WTC11 (cell line): Measurements from ENCODE around the gene PRODH. TPM values are rescaled to one million over a fixed set of nuclear protein-coding genes. Genes with fewer than 3 reads are reported as not detected.
A peak's percentile ranks its signal among the peaks of the same experiment; 100 is the strongest.
"Not testable (repeated sequence)": the region's sequence is repeated elsewhere in the genome, so short reads cannot be mapped to it uniquely, and the experiment has no call there.

Source experiments
- ATAC-seq: fragments of 200-7000 bp; cut with Tn5 transposase; 2 replicates; pipeline ENCODE4 v1.10.0; 2021; ENCODE audit warnings: mild to moderate bottlenecking, moderate library complexity
- CTCF ChIA-PET: fragments of 300-600 bp; sonication (Branson Sonifier 250); formaldehyde crosslinking; loops from one replicate; lab custom pipeline; 2021; ENCODE audit warnings: antibody characterized with exemption; lab: Charles Lee
- POLR2A ChIA-PET: fragments of 350-600 bp; sonication (Branson Sonifier 250); formaldehyde crosslinking; loops from one replicate; lab custom pipeline; 2021; ENCODE audit warnings: antibody characterized with exemption; lab: Charles Lee
- DNase-seq: peaks from one replicate; pipeline ENCODE4 v3.0.0; 2021; ENCODE audit warnings: low spot score
- H3K27ac Mint-ChIP-seq: 2 replicates; pipeline ENCODE4 v1.8.0; 2021; ENCODE audit warnings: mixed read lengths
- H3K27me3 Mint-ChIP-seq: 2 replicates; pipeline ENCODE4 v1.8.0; 2021; ENCODE audit warnings: low read depth, mild to moderate bottlenecking, moderate library complexity, mixed read lengths
- H3K36me3 Mint-ChIP-seq: 2 replicates; pipeline ENCODE4 v1.8.0; 2021; ENCODE audit warnings: mixed read lengths
- H3K4me1 Mint-ChIP-seq: 2 replicates; pipeline ENCODE4 v1.8.0; 2022; ENCODE audit warnings: mixed read lengths
- H3K4me3 Mint-ChIP-seq: 2 replicates; pipeline ENCODE4 v1.8.0; 2021; ENCODE audit warnings: mild to moderate bottlenecking, moderate library complexity, mixed read lengths
- H3K9me3 Mint-ChIP-seq: 2 replicates; pipeline ENCODE4 v1.8.0; 2021; ENCODE audit warnings: mixed read lengths
- CDX4 ChIP-seq: fragments of 250-450 bp; sonication (Bioruptor Pico); IDR thresholded peaks from 2 replicates; pipeline ENCODE4 v1.9.0; 2021; ENCODE audit warnings: moderate library complexity, mild to moderate bottlenecking, inconsistent platforms, borderline replicate concordance
- CREM ChIP-seq: sonication (generic); formaldehyde crosslinking; IDR thresholded peaks from 2 replicates; pipeline ENCODE4 v1.8.1; 2022; ENCODE audit warnings: mild to moderate bottlenecking, missing genetic modification reagents, moderate library complexity
- E2F1 ChIP-seq: sonication (generic); formaldehyde crosslinking; IDR thresholded peaks from 2 replicates; pipeline ENCODE4 v1.8.0; 2022; ENCODE audit warnings: mild to moderate bottlenecking, missing genetic modification reagents
- ETV6 ChIP-seq: sonication (generic); formaldehyde crosslinking; IDR thresholded peaks from 2 replicates; pipeline ENCODE4 v1.8.1; 2022; ENCODE audit warnings: mild to moderate bottlenecking, missing genetic modification reagents
- FOXP1 ChIP-seq: sonication (generic); formaldehyde crosslinking; IDR thresholded peaks from 2 replicates; pipeline ENCODE4 v1.8.0; 2022; ENCODE audit warnings: missing genetic modification reagents, mild to moderate bottlenecking, moderate library complexity, borderline replicate concordance
- GTF2I ChIP-seq: fragments of 250-450 bp; sonication (Bioruptor Pico); conservative IDR thresholded peaks from 2 replicates; pipeline ENCODE4 v1.4.0; 2021; ENCODE audit warnings: mild to moderate bottlenecking
- KAT7 ChIP-seq: sonication (generic); formaldehyde crosslinking; IDR thresholded peaks from 2 replicates; pipeline ENCODE4 v1.8.1; 2023; ENCODE audit warnings: missing genetic modification reagents, mild to moderate bottlenecking, borderline replicate concordance
- NFATC4 ChIP-seq: fragments of 250-450 bp; sonication (Bioruptor Pico); IDR thresholded peaks from 2 replicates; pipeline ENCODE4 v1.9.0; 2021; ENCODE audit warnings: mild to moderate bottlenecking
- NFYB ChIP-seq: sonication (generic); formaldehyde crosslinking; conservative IDR thresholded peaks from 2 replicates; pipeline ENCODE4 v1.8.0; 2022; ENCODE audit warnings: low read depth, missing genetic modification reagents
- NR2C2 ChIP-seq: sonication (generic); formaldehyde crosslinking; IDR thresholded peaks from 2 replicates; pipeline ENCODE4 v1.8.0; 2022; ENCODE audit warnings: mild to moderate bottlenecking, missing genetic modification reagents
- SP1 ChIP-seq: sonication (generic); formaldehyde crosslinking; conservative IDR thresholded peaks from 2 replicates; pipeline ENCODE4 v1.8.1; 2022; ENCODE audit warnings: missing genetic modification reagents
- TCF7 ChIP-seq: sonication (generic); formaldehyde crosslinking; IDR thresholded peaks from 2 replicates; pipeline ENCODE4 v1.8.0; 2022; ENCODE audit warnings: mild to moderate bottlenecking, low read depth, missing genetic modification reagents, moderate library complexity
- ZNF232 ChIP-seq: sonication (generic); formaldehyde crosslinking; IDR thresholded peaks from 2 replicates; pipeline ENCODE4 v1.8.0; 2022; ENCODE audit warnings: mild to moderate bottlenecking, missing genetic modification reagents
- ZNF396 ChIP-seq: fragments of 250-450 bp; sonication (Bioruptor Pico); IDR thresholded peaks from 2 replicates; pipeline ENCODE4 v1.8.0; 2021; ENCODE audit warnings: mild to moderate bottlenecking, moderate library complexity, borderline replicate concordance
- ZNF423 ChIP-seq: fragments of 250-450 bp; sonication (Bioruptor Pico); IDR thresholded peaks from 2 replicates; pipeline ENCODE4 v2.1.2; 2022; ENCODE audit warnings: mild to moderate bottlenecking, moderate library complexity
- ZNF671 ChIP-seq: fragments of 250-450 bp; sonication (Bioruptor Pico); IDR thresholded peaks from 2 replicates; pipeline ENCODE4 v1.8.0; 2021; ENCODE audit warnings: mild to moderate bottlenecking
- total RNA-seq: library from RNA; stranded (reverse); gene quantifications from 3 replicates; pipeline ENCODE4 v1.2.3, GENCODE V29; 2021
- TF ChIP-seq, protein P1 (sequence below): sonication (generic); formaldehyde crosslinking; IDR thresholded peaks from 2 replicates; pipeline ENCODE4 v1.8.1; 2023; ENCODE audit warnings: mild to moderate bottlenecking, missing genetic modification reagents, moderate library complexity
- TF ChIP-seq, protein P2 (sequence below): fragments of 250-450 bp; sonication (Bioruptor Pico); IDR thresholded peaks from 2 replicates; pipeline ENCODE4 v2.1.2; 2022; ENCODE audit warnings: mild to moderate bottlenecking, moderate library complexity
- TF ChIP-seq, protein P3 (sequence below): sonication (generic); formaldehyde crosslinking; conservative IDR thresholded peaks from 2 replicates; pipeline ENCODE4 v1.8.1; 2023; ENCODE audit warnings: mild to moderate bottlenecking, low read depth, missing genetic modification reagents, moderate library complexity
- TF ChIP-seq, protein P4 (sequence below): fragments of 250-450 bp; sonication (Bioruptor Pico); IDR thresholded peaks from 2 replicates; pipeline ENCODE4 v1.9.0; 2021; ENCODE audit warnings: mild to moderate bottlenecking

Gene PRODH
- total RNA-seq, 1 experiment from 2014 or later = 97.3 TPM

GRCh38 chr22:18947905-18948304 lies 11.8 kb upstream of the PRODH start (continued):
- TF ChIP-seq GTF2I (CRISPR knock-in tag) (no peak), ETV6 (no peak), CDX4 (CRISPR knock-in tag) (no peak), KAT7 (CRISPR knock-in tag) (no peak), NFATC4 (no peak), FOXP1 (CRISPR knock-in tag) (no peak), ZNF396 (CRISPR knock-in tag) (no peak)
- TF ChIP-seq, protein P1, sequence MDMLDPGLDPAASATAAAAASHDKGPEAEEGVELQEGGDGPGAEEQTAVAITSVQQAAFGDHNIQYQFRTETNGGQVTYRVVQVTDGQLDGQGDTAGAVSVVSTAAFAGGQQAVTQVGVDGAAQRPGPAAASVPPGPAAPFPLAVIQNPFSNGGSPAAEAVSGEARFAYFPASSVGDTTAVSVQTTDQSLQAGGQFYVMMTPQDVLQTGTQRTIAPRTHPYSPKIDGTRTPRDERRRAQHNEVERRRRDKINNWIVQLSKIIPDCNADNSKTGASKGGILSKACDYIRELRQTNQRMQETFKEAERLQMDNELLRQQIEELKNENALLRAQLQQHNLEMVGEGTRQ (CRISPR knock-in tag) = no peak
- TF ChIP-seq, protein P2, sequence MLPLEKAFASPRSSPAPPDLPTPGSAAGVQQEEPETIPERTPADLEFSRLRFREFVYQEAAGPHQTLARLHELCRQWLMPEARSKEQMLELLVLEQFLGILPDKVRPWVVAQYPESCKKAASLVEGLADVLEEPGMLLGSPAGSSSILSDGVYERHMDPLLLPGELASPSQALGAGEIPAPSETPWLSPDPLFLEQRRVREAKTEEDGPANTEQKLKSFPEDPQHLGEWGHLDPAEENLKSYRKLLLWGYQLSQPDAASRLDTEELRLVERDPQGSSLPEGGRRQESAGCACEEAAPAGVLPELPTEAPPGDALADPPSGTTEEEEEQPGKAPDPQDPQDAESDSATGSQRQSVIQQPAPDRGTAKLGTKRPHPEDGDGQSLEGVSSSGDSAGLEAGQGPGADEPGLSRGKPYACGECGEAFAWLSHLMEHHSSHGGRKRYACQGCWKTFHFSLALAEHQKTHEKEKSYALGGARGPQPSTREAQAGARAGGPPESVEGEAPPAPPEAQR = no peak

DNA sequence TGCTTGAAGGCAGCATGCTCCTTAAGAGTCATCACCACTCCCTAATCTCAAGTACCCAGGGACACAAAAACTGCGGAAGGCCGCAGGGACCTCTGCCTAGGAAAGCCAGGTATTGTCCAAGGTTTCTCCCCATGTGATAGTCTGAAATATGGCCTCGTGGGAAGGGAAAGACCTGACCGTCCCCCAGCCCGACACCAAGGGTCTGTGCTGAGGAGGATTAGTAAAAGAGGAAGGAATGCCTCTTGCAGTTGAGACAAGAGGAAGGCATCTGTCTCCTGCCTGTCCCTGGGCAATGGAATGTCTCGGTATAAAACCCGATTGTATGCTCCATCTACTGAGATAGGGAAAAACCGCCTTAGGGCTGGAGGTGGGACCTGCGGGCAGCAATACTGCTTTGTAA lies 11.0 kb upstream of the PRODH start:
- ATAC-seq, CTCF ChIA-PET, H3K27me3 Mint-ChIP-seq, H3K36me3 Mint-ChIP-seq, POLR2A ChIA-PET, H3K9me3 Mint-ChIP-seq: not testable (repeated sequence)
- peak overlapping the region; percentile 54 for H3K4me3 Mint-ChIP-seq
- peaks cover 31% of the 10 kb centered on the region for H3K4me1 Mint-ChIP-seq
- peak overlapping the region; percentile 98 for H3K27ac Mint-ChIP-seq
- DNase-seq = peak; percentile 21

DNA sequence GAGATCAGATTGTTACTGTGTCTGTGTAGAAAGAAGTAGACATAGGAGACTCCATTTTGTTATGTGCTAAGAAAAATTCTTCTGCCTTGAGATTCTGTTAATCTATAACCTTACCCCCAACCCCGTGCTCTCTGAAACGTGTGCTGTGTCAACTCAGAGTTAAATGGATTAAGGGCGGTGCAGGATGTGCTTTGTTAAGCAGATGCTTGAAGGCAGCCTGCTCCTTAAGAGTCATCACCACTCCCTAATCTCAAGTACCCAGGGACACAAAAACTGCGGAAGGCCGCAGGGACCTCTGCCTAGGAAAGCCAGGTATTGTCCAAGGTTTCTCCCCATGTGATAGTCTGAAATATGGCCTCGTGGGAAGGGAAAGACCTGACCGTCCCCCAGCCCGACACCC lies 2.6 kb upstream of the PRODH start:
- H3K27me3 Mint-ChIP-seq, H3K27ac Mint-ChIP-seq, H3K36me3 Mint-ChIP-seq, DNase-seq, ATAC-seq, H3K4me1 Mint-ChIP-seq, H3K9me3 Mint-ChIP-seq, CTCF ChIA-PET, H3K4me3 Mint-ChIP-seq: not testable (repeated sequence)
- POLR2A ChIA-PET = interaction anchor here (1.5 kb wide), 1 partner anchor 9 kb away, joined by 7 read pairs; no protein-coding TSS in a partner anchor

DNA sequence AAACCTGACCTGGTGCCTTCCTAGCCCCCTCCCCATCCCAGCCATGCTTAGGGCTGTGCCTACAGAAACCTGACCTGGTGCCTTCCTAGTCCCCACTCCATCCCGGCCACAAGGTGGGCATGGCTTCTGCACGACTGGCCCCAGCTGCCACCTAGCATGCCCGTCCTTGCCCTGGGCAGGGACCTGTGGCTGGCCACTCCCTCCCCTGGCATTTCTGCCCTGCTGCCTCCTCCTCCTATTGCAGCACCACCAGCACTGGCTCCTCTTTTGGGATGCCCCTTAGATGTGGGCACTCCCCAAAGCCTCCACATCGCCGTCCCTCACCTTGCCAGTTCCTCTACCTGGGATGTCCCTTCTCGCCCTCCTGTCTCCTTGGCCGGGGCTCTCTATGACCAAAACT lies 1.4 kb downstream of the PRODH start:
- CTCF ChIA-PET = interaction anchor here (1.5 kb wide), 1 partner anchor 28 kb away, joined by 7 read pairs; the partner anchor contains the start of gene DGCR6
- H3K4me3 Mint-ChIP-seq, H3K27me3 Mint-ChIP-seq, H3K4me1 Mint-ChIP-seq, H3K27ac Mint-ChIP-seq, H3K36me3 Mint-ChIP-seq, ATAC-seq, DNase-seq, H3K9me3 Mint-ChIP-seq, POLR2A ChIA-PET: not testable (repeated sequence)

GRCh38 chr22:18933914-18934313 lies 2.2 kb downstream of the PRODH start:
- POLR2A ChIA-PET = no interaction called here
- DNase-seq (no peak), ATAC-seq (no peak)
- no peaks in the 10 kb centered on the region for H3K36me3 Mint-ChIP-seq
- no peaks in the 10 kb centered on the region for H3K9me3 Mint-ChIP-seq
- CTCF ChIA-PET = interaction anchor here (0.6 to 1.5 kb wide), 4 partner anchors 9 to 189 kb away, joined by 3 to 7 read pairs (median 3); partner anchors contain the start of genes DGCR2 and DGCR6
- H3K4me3 Mint-ChIP-seq = no peak overlapping the region
- H3K27me3 Mint-ChIP-seq = no peaks in the 10 kb centered on the region
- H3K4me1 Mint-ChIP-seq = no peaks in the 10 kb centered on the region
- H3K27ac Mint-ChIP-seq = no peak overlapping the region
- no peak for TF ChIP-seq ZNF396 (CRISPR knock-in tag)
- no peak for TF ChIP-seq NR2C2
- TF ChIP-seq, protein P3, sequence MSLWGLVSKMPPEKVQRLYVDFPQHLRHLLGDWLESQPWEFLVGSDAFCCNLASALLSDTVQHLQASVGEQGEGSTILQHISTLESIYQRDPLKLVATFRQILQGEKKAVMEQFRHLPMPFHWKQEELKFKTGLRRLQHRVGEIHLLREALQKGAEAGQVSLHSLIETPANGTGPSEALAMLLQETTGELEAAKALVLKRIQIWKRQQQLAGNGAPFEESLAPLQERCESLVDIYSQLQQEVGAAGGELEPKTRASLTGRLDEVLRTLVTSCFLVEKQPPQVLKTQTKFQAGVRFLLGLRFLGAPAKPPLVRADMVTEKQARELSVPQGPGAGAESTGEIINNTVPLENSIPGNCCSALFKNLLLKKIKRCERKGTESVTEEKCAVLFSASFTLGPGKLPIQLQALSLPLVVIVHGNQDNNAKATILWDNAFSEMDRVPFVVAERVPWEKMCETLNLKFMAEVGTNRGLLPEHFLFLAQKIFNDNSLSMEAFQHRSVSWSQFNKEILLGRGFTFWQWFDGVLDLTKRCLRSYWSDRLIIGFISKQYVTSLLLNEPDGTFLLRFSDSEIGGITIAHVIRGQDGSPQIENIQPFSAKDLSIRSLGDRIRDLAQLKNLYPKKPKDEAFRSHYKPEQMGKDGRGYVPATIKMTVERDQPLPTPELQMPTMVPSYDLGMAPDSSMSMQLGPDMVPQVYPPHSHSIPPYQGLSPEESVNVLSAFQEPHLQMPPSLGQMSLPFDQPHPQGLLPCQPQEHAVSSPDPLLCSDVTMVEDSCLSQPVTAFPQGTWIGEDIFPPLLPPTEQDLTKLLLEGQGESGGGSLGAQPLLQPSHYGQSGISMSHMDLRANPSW (CRISPR knock-in tag) = no peak
- TF ChIP-seq TCF7 = no peak
- TF ChIP-seq CREM (CRISPR knock-in tag) = no peak
- no peak for TF ChIP-seq ZNF671 (CRISPR knock-in tag)
- no peak for TF ChIP-seq E2F1 (CRISPR knock-in tag)
- TF ChIP-seq NFYB (CRISPR knock-in tag) = no peak
- TF ChIP-seq, protein P1 (CRISPR knock-in tag) = no peak
- TF ChIP-seq ZNF232 (CRISPR knock-in tag) = no peak
- TF ChIP-seq ZNF423 (CRISPR knock-in tag) = no peak
- no peak for TF ChIP-seq SP1
- TF ChIP-seq, protein P4, sequence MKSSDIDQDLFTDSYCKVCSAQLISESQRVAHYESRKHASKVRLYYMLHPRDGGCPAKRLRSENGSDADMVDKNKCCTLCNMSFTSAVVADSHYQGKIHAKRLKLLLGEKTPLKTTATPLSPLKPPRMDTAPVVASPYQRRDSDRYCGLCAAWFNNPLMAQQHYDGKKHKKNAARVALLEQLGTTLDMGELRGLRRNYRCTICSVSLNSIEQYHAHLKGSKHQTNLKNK (CRISPR knock-in tag) = no peak
- TF ChIP-seq NFATC4 = no peak
